CD4-positive, alpha-beta T cell (primary cell): ENCODE data around the gene PLXNA2. TPM values are rescaled to one million over a fixed set of nuclear protein-coding genes. Genes with fewer than 3 reads are reported as not detected.

Experiments used
- ATAC-seq: fragments of 200-7000 bp; cut with Tn5 transposase; one replicate; pipeline ENCODE4 v1.10.0; 2022; ENCODE audit warnings: mild to moderate bottlenecking; ENCODE audit not compliant: poor library complexity
- CTCF ChIA-PET: fragments of 350-600 bp; sonication (Branson Sonifier 250); formaldehyde crosslinking; loops from one replicate; lab custom pipeline; 2021; ENCODE audit warnings: antibody characterized with exemption, inconsistent platforms; lab: Charles Lee
- POLR2A ChIA-PET: fragments of 350-600 bp; sonication (Branson Sonifier 250); formaldehyde crosslinking; loops from one replicate; lab custom pipeline; 2021; ENCODE audit warnings: antibody characterized with exemption, inconsistent platforms; lab: Charles Lee
- DNase-seq, 14 experiments: peaks; one replicate each; pipeline ENCODE4 v3.0.0-alpha.2; 2013 to 2020; ENCODE audit warnings: mixed read lengths in 2 of 14
- H3K27ac ChIP-seq, 2 donors: one replicate each; pipeline versions ENCODE4 v1.5.1 to v1.7.0; 2013; ENCODE audit warnings: low read length in 2 of 2, low read depth in 1 of 2, mild to moderate bottlenecking in 1 of 2
- H3K27me3 ChIP-seq, 2 experiments: 1 replicate in 1 of 2; 2 replicates in 1 of 2; pipeline versions ENCODE4 v1.6.1 to v1.7.0; 2013; ENCODE audit warnings: low read length in 2 of 2, control low read depth in 1 of 2, mild to moderate bottlenecking in 1 of 2, moderate library complexity in 1 of 2; ENCODE audit not compliant: insufficient read depth in 2 of 2, control insufficient read depth in 1 of 2
- H3K36me3 ChIP-seq: one replicate; pipeline ENCODE4 v1.6.1; 2013; ENCODE audit warnings: low read length, control low read depth; ENCODE audit not compliant: insufficient read depth
- H3K4me1 ChIP-seq: one replicate; pipeline ENCODE4 v1.6.1; 2013; ENCODE audit warnings: low read length, control low read depth; ENCODE audit not compliant: insufficient read depth
- H3K4me3 ChIP-seq: one replicate; pipeline ENCODE4 v1.5.1; 2013; ENCODE audit warnings: mild to moderate bottlenecking, low read length, moderate library complexity
- H3K9me3 ChIP-seq, 2 experiments: 1 replicate in 1 of 2; 2 replicates in 1 of 2; pipeline versions ENCODE4 v1.6.1 to v1.7.0; 2013; ENCODE audit warnings: low read length in 2 of 2, mild to moderate bottlenecking in 2 of 2, control low read depth in 1 of 2, moderate library complexity in 1 of 2; ENCODE audit not compliant: control insufficient read depth in 1 of 2, insufficient read depth in 1 of 2
- H3K27ac Mint-ChIP-seq: one replicate; pipeline ENCODE4 v1.8.0; 2020; ENCODE audit warnings: mixed read lengths
- H3K27me3 Mint-ChIP-seq: one replicate; pipeline ENCODE4 v1.8.0; 2021; ENCODE audit warnings: mixed read lengths
- H3K36me3 Mint-ChIP-seq: one replicate; pipeline ENCODE4 v1.8.0; 2021; ENCODE audit warnings: low read depth, mixed read lengths
- H3K4me1 Mint-ChIP-seq: one replicate; pipeline ENCODE4 v1.8.0; 2021; ENCODE audit warnings: low read depth, mixed read lengths
- H3K4me3 Mint-ChIP-seq: one replicate; pipeline ENCODE4 v1.8.0; 2020; ENCODE audit warnings: mild to moderate bottlenecking, mixed read lengths
- H3K9me3 Mint-ChIP-seq: one replicate; pipeline ENCODE4 v1.8.0; 2020; ENCODE audit warnings: mixed read lengths
- CTCF ChIP-seq: fragments of 200-600 bp; IDR thresholded peaks from one replicate; pipeline ENCODE4 v1.8.0; 2022; ENCODE audit warnings: antibody characterized with exemption, mild to moderate bottlenecking
- intact Hi-C, 2 experiments: fragments of 100-400 bp; cut with DNase I in 1 of 2; cut with micrococcal nuclease in 1 of 2; formaldehyde crosslinking; loops; one replicate each; pipeline versions ENCODE4 v1.15.1 to v1.9.0; 2023 to 2025; cut with DNase I, micrococcal nuclease
- total RNA-seq, 174 experiments: library from RNA in 2 of 174; stranded (reverse) in 2 of 174; gene quantifications; one replicate each; pipeline ENCODE4 v1.2.3 and lab custom pipeline; 2021 to 2026

PLXNA2 gene
- total RNA-seq, 2 experiments from 2014 or later, result 0.75 to 0.77 TPM

- H3K9me3 ChIP-seq, result no peaks in the 10 kb centered on the region
- DNase-seq (no peak), ATAC-seq (no peak)
- H3K4me3 ChIP-seq, result no peak overlapping the region
- H3K27me3 ChIP-seq, result peaks cover 0 to 6% of the 10 kb centered on the region in 2 experiments
- H3K27ac ChIP-seq, result no peak overlapping the region
- Mint-ChIP-seq H3K27me3 (peaks cover 38% of the 10 kb centered on the region), H3K4me3 (no peak overlapping the region), H3K27ac (no peak overlapping the region), H3K36me3 (no peaks in the 10 kb centered on the region), H3K4me1 (peaks cover under 1% of the 10 kb centered on the region), H3K9me3 (no peaks in the 10 kb centered on the region)
- intact Hi-C loops, result no loop called here
- H3K36me3 ChIP-seq, result no peaks in the 10 kb centered on the region
- no peak for TF ChIP-seq CTCF
- POLR2A ChIA-PET, result no interaction called here
- H3K4me1 ChIP-seq, result peaks cover 5% of the 10 kb centered on the region
- CTCF ChIA-PET, result no interaction called here
Measured at GRCh38 chr1:208230668-208231529, 13.3 kb downstream of the PLXNA2 start.

- no peaks in the 10 kb centered on the region for H3K9me3 Mint-ChIP-seq
Measured at GRCh38 chr1:208228550-208228949, 15.6 kb downstream of the PLXNA2 start.

DNA sequence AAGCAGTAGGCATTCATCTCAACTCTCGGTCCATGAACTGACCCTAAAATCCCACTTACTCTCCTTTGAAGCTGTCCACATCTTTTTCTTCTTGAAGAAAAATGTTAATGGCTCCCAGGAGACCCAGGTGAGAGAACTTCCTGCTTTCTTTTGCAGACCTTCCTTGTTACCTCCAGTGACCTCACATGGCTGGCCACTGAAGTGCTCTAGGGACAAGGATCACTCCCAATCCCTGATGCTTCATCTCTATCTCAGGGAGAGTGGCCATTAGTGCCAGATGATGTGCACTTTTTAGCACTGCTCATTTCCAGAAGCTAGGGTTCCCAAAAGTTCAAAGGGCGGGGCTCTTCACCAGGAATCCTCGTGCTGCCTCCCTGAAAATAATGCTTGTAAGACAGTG is 16.2 kb downstream of the PLXNA2 start:
- Mint-ChIP-seq H3K4me1 (no peaks in the 10 kb centered on the region), H3K4me3 (no peak overlapping the region), H3K36me3 (no peaks in the 10 kb centered on the region), H3K9me3 (no peaks in the 10 kb centered on the region), H3K27me3 (peaks cover 31% of the 10 kb centered on the region), H3K27ac (no peak overlapping the region)
- H3K36me3 ChIP-seq, result no peaks in the 10 kb centered on the region
- H3K4me1 ChIP-seq, result no peaks in the 10 kb centered on the region
- H3K27me3 ChIP-seq, result peaks cover 0 to 2% of the 10 kb centered on the region in 2 experiments
- DNase-seq, result no peak
- no peak for TF ChIP-seq CTCF
- intact Hi-C loops, result no loop called here
- no peak overlapping the region for H3K4me3 ChIP-seq
- no peak overlapping the region for H3K27ac ChIP-seq
- no peak for ATAC-seq
- ChIA-PET CTCF (interaction anchor here (1.0 kb wide), 1 partner anchor 10 kb away, joined by 3 read pairs; no protein-coding TSS in a partner anchor), POLR2A (no interaction called here)
- no peaks in the 10 kb centered on the region for H3K9me3 ChIP-seq

More at GRCh38 chr1:208228550-208228949, 15.6 kb downstream of the PLXNA2 start:
- H3K27ac Mint-ChIP-seq, result no peak overlapping the region
- ChIA-PET CTCF (no interaction called here), POLR2A (no interaction called here)
- H3K4me3 Mint-ChIP-seq, result no peak overlapping the region
- Histone ChIP-seq H3K4me1 (no peaks in the 10 kb centered on the region), H3K9me3 (no peaks in the 10 kb centered on the region), H3K27ac (no peak overlapping the region), H3K36me3 (no peaks in the 10 kb centered on the region), H3K4me3 (no peak overlapping the region), H3K27me3 (peaks cover 0 to 2% of the 10 kb centered on the region in 2 experiments)
- no peaks in the 10 kb centered on the region for H3K36me3 Mint-ChIP-seq
- no peak for DNase-seq
- no peaks in the 10 kb centered on the region for H3K4me1 Mint-ChIP-seq
- TF ChIP-seq CTCF, result no peak
- peaks cover 31% of the 10 kb centered on the region for H3K27me3 Mint-ChIP-seq
- intact Hi-C loops, result no loop called here
- ATAC-seq, result no peak
